Epithelial cell of esophagus (primary cell): ENCODE data around the gene TMEM163.

Source experiments
- DNase-seq: peaks from one replicate; pipeline ENCODE4 v3.0.0; 2010; ENCODE audit warnings: low read depth
- H3K4me3 ChIP-seq: 2 replicates; pipeline ENCODE4 v1.5.1; 2011; ENCODE audit warnings: mild to moderate bottlenecking, low read length, control low read depth
- TF ChIP-seq, protein P1 (sequence below): IDR thresholded peaks from 2 replicates; pipeline ENCODE4 v1.5.1; 2011; ENCODE audit warnings: low read depth, mild to moderate bottlenecking, low read length, control low read depth, inconsistent platforms; ENCODE audit not compliant: insufficient read depth; ENCODE audit errors: missing control alignments

Gene TMEM163

DNA sequence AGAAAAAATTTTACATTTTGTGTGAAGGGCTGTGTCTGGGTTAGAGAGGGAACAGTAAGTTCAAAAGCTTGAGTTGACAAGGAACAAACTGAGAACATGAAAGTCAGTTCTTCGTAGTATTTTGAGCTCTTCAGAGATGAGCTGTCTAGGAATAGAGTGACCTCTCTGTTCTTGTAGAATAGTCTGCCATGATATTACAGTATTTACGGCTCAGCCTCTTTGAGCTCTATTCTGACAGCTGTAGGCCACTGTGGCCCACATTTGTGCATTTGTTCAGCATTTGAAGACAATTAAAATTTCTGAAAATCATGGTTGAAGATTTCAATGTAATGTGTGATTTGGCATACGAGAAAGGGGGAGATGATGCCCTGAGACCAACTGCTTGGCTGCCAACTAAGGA, 292.1 kb downstream of the TMEM163 start:
- DNase-seq: no peak
- TF ChIP-seq, protein P1, sequence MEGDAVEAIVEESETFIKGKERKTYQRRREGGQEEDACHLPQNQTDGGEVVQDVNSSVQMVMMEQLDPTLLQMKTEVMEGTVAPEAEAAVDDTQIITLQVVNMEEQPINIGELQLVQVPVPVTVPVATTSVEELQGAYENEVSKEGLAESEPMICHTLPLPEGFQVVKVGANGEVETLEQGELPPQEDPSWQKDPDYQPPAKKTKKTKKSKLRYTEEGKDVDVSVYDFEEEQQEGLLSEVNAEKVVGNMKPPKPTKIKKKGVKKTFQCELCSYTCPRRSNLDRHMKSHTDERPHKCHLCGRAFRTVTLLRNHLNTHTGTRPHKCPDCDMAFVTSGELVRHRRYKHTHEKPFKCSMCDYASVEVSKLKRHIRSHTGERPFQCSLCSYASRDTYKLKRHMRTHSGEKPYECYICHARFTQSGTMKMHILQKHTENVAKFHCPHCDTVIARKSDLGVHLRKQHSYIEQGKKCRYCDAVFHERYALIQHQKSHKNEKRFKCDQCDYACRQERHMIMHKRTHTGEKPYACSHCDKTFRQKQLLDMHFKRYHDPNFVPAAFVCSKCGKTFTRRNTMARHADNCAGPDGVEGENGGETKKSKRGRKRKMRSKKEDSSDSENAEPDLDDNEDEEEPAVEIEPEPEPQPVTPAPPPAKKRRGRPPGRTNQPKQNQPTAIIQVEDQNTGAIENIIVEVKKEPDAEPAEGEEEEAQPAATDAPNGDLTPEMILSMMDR: no peak
- no peak overlapping the region for H3K4me3 ChIP-seq

DNA sequence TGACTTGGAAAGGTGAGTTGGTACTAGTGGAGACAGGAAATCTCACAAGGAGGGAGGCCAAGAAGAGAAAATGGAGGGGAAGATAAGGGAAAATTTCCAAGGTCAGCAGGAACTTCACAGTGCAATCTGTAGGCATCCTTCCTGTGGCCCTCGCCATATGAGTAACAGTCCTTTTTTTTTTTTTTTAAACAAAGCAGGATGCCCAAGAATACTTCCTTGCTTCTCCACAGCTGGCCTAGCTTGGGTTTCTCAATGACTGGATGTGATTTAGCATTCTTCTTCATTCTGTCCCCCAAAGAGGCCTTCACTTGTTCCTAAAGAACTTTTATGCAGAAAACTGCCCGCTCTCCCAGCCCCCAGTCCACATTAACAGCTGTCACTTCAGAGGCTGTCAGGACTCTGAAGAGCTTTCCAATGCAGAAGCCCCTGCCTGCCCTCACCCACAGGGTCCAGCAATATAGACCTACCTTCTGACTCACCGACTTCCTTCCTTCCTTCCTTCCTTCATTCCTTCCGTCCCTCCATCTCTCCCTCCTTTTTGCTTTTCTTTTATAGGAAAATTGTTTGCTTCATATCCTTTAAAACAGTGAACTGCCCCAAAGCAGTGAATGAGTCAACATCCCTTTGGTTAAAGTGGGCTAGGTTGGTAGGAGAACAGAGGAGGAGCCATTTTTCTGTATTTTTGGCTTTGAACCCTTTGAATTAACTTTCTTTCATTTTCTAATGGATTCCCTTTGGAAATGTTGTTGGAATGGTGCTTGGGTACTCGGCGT, 292.9 kb downstream of the TMEM163 start:
- DNase-seq: no peak
- H3K4me3 ChIP-seq: no peak overlapping the region
- TF ChIP-seq, protein P1: no peak

DNA sequence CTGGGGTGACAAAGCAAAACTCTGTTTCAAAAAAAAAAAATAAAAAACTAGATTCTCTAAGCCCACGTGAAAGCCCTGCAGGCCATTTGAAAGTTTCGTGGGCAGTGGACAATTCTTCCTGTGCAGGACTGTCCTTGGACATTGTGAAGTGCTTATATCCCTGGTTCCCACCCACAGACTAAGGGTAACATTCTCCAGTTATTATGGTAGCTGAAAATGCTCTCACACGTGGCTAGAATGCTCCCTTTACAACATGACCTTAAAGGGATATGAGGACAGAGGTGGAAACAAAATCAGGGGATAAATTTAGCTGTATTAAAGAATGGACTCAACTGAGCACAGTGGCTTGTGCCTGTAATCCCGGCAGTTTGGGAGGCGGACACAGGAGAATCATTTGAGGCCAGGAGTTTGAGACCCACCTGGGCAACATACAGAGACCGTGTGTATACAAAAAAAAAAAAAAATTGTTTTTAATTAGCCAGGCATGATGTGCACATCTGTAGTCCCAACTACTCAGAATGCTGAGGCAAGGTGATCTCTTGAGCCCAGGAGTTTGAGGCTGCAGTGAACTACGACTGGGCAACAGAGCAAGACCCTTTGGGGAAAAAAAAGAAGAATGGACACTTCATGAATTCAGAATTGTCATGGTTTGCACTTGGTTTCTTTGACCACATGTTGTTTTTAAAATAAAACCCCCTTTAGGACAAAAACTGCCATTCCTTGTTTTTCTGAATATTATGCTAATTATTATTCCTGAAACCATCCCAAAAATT, 297.1 kb downstream of the TMEM163 start:
- TF ChIP-seq, protein P1: no peak
- no peak for DNase-seq

DNA sequence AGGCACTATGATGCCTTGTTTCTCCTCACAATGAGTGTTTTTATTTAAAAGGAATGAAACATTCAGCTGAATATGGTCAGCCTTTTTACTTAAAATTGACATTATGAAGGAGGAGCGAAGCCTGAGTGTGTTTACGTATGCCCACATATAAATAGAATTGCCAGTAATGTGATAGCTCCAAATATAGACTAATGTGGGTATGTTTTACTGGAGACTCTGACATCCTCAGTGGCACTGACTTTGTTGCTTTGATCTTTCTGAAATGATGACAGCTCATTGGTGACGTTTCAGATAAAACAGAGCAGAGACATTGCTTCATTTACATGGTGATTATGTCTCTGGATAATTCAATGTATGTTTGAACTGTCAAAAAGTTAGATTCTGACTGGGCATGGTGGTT, 297.9 kb downstream of the TMEM163 start:
- no peak overlapping the region for H3K4me3 ChIP-seq
- TF ChIP-seq, protein P1: no peak
- DNase-seq: no peak

More for the DNA sequence above, 297.1 kb downstream of the TMEM163 start:
- H3K4me3 ChIP-seq: no peak overlapping the region

DNA sequence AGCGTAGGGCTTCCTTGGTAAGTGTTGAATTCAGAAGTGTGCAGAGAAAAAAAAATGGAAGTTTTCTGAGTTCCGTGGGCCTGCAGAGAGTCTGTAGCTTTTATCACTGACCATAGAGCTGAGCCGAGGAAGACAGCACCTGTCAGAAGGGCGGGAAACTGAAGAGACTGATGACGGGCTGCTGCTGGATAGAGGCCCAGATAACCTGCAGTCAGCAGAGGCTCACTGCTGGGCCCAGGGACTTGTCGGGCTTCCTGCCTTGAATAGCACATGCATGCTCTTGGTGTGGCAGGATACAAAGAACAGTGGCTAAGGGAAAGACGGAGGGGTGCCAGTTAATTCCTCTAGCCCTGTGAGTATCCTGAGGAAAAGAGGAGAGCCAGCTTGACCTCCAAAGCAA, 298.5 kb downstream of the TMEM163 start:
- H3K4me3 ChIP-seq: no peak overlapping the region
- DNase-seq: no peak

DNA sequence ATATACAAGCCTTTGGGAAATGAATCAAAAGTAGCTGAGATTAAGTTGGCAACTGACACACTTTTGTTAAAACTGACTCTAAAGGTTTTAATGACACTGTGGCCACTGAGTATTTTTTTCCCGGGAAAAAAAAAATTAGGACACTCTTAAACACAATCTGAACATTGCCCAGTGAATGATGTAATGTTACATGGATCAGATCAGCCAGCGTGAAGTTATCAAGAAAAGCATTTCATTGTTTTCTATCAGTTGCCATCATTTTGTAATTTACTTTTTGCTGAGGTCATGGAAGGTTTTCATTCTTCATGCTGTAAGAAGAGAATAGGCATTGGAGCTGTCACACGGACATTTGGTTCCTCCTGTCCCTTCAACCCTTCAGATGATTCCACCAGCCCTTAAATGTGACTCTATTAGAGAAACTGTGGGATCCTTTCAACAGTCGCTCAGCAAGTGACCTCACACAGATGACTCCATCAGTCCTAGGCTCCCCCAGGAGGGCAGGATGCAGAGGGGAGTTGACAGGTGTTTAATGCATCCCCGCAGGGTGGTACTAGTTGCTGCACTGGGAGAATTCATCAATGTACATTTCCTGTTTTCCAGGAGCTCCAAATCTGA, 300.7 kb downstream of the TMEM163 start:
- H3K4me3 ChIP-seq: no peak overlapping the region
- TF ChIP-seq, protein P1: no peak
- no peak for DNase-seq

More for the DNA sequence above, 298.5 kb downstream of the TMEM163 start:
- TF ChIP-seq, protein P1: no peak
